H1 (cell line): ENCODE data around the gene PRSS21. TPM values are rescaled to one million over a fixed set of nuclear protein-coding genes. Genes with fewer than 3 reads are reported as not detected.

Source experiments
- BACH1 ChIP-seq: IDR thresholded peaks from 2 replicates; pipeline ENCODE4 v1.6.1; 2012; ENCODE audit warnings: low read length, improper control_type of control experiment
- CBX8 ChIP-seq: fragments of 300-800, 300-1000 bp; sonication (generic); IDR thresholded peaks from 2 replicates; pipeline ENCODE4 v1.7.1; 2016; ENCODE audit warnings: low read depth, low read length, borderline replicate concordance
- CTBP2 ChIP-seq: IDR thresholded peaks from 2 replicates; pipeline ENCODE4 v1.7.0; 2011; ENCODE audit warnings: borderline replicate concordance, mild to moderate bottlenecking, moderate library complexity, mixed read lengths, low read length; ENCODE audit not compliant: insufficient read depth, insufficient read length
- GTF2F1 ChIP-seq: IDR thresholded peaks from 2 replicates; pipeline ENCODE4 v1.6.1; 2012; ENCODE audit warnings: low read depth, low read length, improper control_type of control experiment, borderline replicate concordance
- KDM5A ChIP-seq: fragments of 200-600 bp; IDR thresholded peaks from 2 replicates; pipeline ENCODE4 v1.7.1; 2012; ENCODE audit warnings: mild to moderate bottlenecking, low read length, inconsistent platforms, mixed read lengths
- MAX ChIP-seq: IDR thresholded peaks from 2 replicates; pipeline ENCODE4 v1.6.1; 2012; ENCODE audit warnings: inconsistent platforms
- RNF2 ChIP-seq: fragments of 200-900, 300-1000 bp; sonication (generic); IDR thresholded peaks from 2 replicates; pipeline ENCODE4 v1.7.1; 2016; ENCODE audit warnings: borderline replicate concordance, low read depth, mild to moderate bottlenecking, antibody characterized with exemption, low read length; ENCODE audit not compliant: poor library complexity, severe bottlenecking; ENCODE audit errors: missing control alignments
- SP4 ChIP-seq: IDR thresholded peaks from 2 replicates; pipeline ENCODE4 v1.6.1; 2012; ENCODE audit warnings: low read length, inconsistent platforms
- TBP ChIP-seq: IDR thresholded peaks from 2 replicates; pipeline ENCODE4 v1.6.1; 2011; ENCODE audit warnings: low read depth, low read length, improper control_type of control experiment
- polyA plus RNA-seq, 7 experiments: library from polyadenylated mRNA; depleted of rRNA in 3 of 7; stranded (reverse) in 5 of 7; unstranded in 2 of 7; fragments of >200 nt in 5 of 7; fragments of 200-250 nt in 2 of 7; gene quantifications; 1 replicate in 5 of 7; 2 replicates in 1 of 7; 4 replicates in 1 of 7; pipeline versions ENCODE4 v1.2.1 to v1.2.3, GENCODE V29; 2011 to 2013; ENCODE audit warnings: missing spikeins in 2 of 7, mixed read lengths in 2 of 7
- total RNA-seq: library from RNA; stranded (reverse); fragmentation: NEBNext Ultra II Directional; extraction: Animal tissue kit (Norgen Biotek cat#: 25700); gene quantifications from 2 replicates; pipeline ENCODE4 v1.2.1, GENCODE V29; 2021

PRSS21 gene
- total and polyA plus RNA-seq, 2 of the 8 experiments (the other 6 are each of a cell fraction or from before 2014, with no cell fraction given): 0.76 to 1.0 TPM

GRCh38 chr16:2867987-2868789 is 51.2 kb downstream of the PRSS21 start (continued):
- no peak for TF ChIP-seq RNF2
- TF ChIP-seq GTF2F1: no peak
- TF ChIP-seq MAX: peak; percentile 57
- TF ChIP-seq CTBP2: peak; percentile 49
- TF ChIP-seq SP4: 0 out of 2 replicates have a peak, but pooled peaks have one; percentile 33
- TF ChIP-seq KDM5A: peak; percentile 89
- TF ChIP-seq BACH1: no peak
- TF ChIP-seq TBP: no peak
- no peak for TF ChIP-seq CBX8
